Pancreas (tissue), 10 donors: Measurements from ENCODE around the gene MED29. TPM values are rescaled to one million over a fixed set of nuclear protein-coding genes. Genes with fewer than 3 reads are reported as not detected.
"Not testable (repeated sequence)": the region's sequence is repeated elsewhere in the genome, so short reads cannot be mapped to it uniquely, and the experiment has no call there.

ENCODE experiments used
- ATAC-seq, 4 donors: fragments of 200-7000 bp; cut with Tn5 transposase; one replicate each; pipeline versions ENCODE4 v1.8.0 to v1.9.1; 2020; ENCODE audit warnings: mild to moderate bottlenecking in 4 of 4, moderate library complexity in 4 of 4
- DNase-seq, 6 donors: peaks; one replicate each; pipeline ENCODE4 v3.0.0-alpha.2; 2020
- FAIRE-seq: peaks from 2 replicates; lab custom pipeline; 2012; peaks lifted over from hg19 to GRCh38; lab: Jason Lieb, UNC
- H3K27ac ChIP-seq, 4 donors: fragments of 200-600 bp; sonication (generic); 1 replicate in 3 of 4; 2 replicates in 1 of 4; pipeline versions ENCODE4 v1.5.0 to v1.8.0; 2020
- H3K27me3 ChIP-seq, 4 donors: fragments of 200-600 bp; one replicate each; pipeline ENCODE4 v1.8.0; 2021
- H3K36me3 ChIP-seq, 3 donors: fragments of 200-600 bp; sonication (generic) in 1 of 3; one replicate each; pipeline versions ENCODE4 v1.5.0 to v1.8.0; 2020 to 2021
- H3K4me1 ChIP-seq, 3 donors: fragments of 200-600 bp; one replicate each; pipeline ENCODE4 v1.8.0; 2021
- H3K4me3 ChIP-seq, 4 donors: fragments of 200-600 bp; sonication (generic) in 2 of 4; one replicate each; pipeline versions ENCODE4 v1.5.0 to v1.8.0; 2020 to 2021
- H3K9me3 ChIP-seq, 4 donors: fragments of 200-600 bp; one replicate each; pipeline ENCODE4 v1.8.0; 2021
- WGBS, 2 donors: extraction: QIAGEN DNeasy Blood & Tissue Kit; methylation state at CpG; one replicate each; pipeline ENCODE4 v1.1.7; 2013; 5-methylcytosine and 5-hydroxymethylcytosine counted together
- intact Hi-C, 3 donors: fragments of 100-400 bp; cut with DNase I; formaldehyde crosslinking; loops; one replicate each; pipeline versions ENCODE4 v1.11.1 to v1.14.2; 2022
- polyA plus RNA-seq, 2 donors: library from polyadenylated mRNA; stranded (reverse); fragments of 200-250 nt; gene quantifications; one replicate each; pipeline ENCODE4 v1.2.3, GENCODE V29; 2013
- total RNA-seq, 6 donors: library from RNA; stranded (reverse); fragmentation: NEBNext Ultra II Directional in 4 of 6; extraction: Animal tissue kit (Norgen Biotek cat#: 25700) in 4 of 6; gene quantifications; one replicate each; pipeline versions ENCODE4 v1.2.1 to v1.2.4, GENCODE V29; 2021 to 2023
- TF ChIP-seq, protein P1 (sequence below), 4 donors: fragments of 200-600 bp; sonication (generic) in 3 of 4; IDR thresholded peaks; one replicate each; pipeline versions ENCODE4 v1.5.0 to v1.8.0; 2021; ENCODE audit warnings: antibody characterized with exemption in 4 of 4
- donor health status: healthy with polysubstance abuse.
- donor health status: DM: no; HTN: no; CAD: no; lungs with moderate emphysema.
- donor health status: DM: no; HTN: no; CAD: no.
- donor health status: control.
- donor health status: control.
- donor health status: Bipolar disorder and iron deficiency.
- donor health status: DM: yes; HTN: yes; CAD: no.
- donor health status: DM: no; HTN: no; CAD: no.
- donor health status: DM: no; HTN: no; CAD: no.
- donor health status: DM: yes; HTN: yes; CAD: no.

The MED29 gene
- total and polyA plus RNA-seq, 8 donors: 13.2 to 23.9 (median 17.5) TPM

- no peaks in the 10 kb centered on the region for H3K9me3 ChIP-seq
- peaks cover 0 to 5% (median 0%) of the 10 kb centered on the region in 3 donors for H3K4me1 ChIP-seq
- no peak overlapping the region for H3K4me3 ChIP-seq
- H3K27me3 ChIP-seq: no peaks in the 10 kb centered on the region
- intact Hi-C loops: no loop called here
- no peak overlapping the region for H3K27ac ChIP-seq
- TF ChIP-seq, protein P1, sequence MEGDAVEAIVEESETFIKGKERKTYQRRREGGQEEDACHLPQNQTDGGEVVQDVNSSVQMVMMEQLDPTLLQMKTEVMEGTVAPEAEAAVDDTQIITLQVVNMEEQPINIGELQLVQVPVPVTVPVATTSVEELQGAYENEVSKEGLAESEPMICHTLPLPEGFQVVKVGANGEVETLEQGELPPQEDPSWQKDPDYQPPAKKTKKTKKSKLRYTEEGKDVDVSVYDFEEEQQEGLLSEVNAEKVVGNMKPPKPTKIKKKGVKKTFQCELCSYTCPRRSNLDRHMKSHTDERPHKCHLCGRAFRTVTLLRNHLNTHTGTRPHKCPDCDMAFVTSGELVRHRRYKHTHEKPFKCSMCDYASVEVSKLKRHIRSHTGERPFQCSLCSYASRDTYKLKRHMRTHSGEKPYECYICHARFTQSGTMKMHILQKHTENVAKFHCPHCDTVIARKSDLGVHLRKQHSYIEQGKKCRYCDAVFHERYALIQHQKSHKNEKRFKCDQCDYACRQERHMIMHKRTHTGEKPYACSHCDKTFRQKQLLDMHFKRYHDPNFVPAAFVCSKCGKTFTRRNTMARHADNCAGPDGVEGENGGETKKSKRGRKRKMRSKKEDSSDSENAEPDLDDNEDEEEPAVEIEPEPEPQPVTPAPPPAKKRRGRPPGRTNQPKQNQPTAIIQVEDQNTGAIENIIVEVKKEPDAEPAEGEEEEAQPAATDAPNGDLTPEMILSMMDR (IDR thresholded peaks at IDR 0.05): no peak
- DNase-seq (no peak), ATAC-seq (no peak), FAIRE-seq (no peak)
- H3K36me3 ChIP-seq: peaks cover 15 to 52% (median 23%) of the 10 kb centered on the region in 3 donors
These were observed 15.2 kb upstream of the MED29 start for GRCh38 chr19:39375929-39376328.

DNA sequence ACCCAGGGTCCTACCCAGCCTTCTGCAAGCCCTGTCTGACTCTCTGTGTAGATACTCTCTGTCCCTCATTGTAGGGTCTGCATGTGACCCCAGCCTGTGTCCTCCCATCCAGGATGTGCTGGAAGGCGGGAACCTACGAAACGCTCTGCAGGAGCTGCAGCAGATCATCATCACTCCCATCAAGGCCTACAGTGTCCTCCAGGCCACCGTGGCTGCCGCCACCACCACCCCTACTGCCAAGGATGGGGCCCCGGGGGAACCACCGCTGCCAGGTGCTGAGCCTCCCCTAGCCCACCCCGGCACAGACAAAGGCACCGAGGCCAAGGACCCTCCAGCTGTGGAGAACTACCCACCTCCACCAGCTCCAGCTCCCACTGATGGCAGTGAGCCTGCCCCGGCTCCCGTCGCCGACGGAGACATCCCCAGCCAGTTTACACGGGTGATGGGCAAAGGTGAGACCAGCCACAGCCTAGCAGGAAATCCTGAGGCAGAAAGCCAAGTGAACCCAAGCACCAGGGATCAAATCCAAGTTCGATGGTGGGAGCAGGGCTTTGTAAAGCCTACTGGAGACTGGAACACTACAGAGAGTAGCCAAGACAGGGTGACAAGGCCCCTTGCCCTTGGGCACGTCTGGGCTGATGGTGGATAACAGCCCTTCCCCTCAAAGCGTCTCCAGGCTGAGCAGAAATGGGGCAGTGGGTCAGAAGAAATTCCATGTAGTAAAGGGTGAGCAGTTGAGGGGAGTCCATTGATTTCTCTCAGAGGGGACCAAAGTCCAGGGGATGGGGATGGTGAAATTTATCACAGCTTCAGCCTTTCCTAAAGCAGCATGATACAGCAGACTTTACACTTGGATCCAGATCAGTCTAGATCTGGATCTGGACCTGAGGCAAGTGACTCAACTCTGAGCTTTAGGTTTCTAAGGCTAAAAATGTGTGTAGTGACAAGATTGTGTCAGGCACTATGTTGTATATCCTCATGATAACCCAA, 13.5 kb upstream of the MED29 start:
- FAIRE-seq (no peak), DNase-seq (no peak), ATAC-seq (no peak)
- H3K36me3 ChIP-seq: peaks cover 15 to 62% (median 28%) of the 10 kb centered on the region in 3 donors
- H3K27me3 ChIP-seq: no peaks in the 10 kb centered on the region
- H3K9me3 ChIP-seq: no peaks in the 10 kb centered on the region
- intact Hi-C loops: no loop called here
- 88 to 89% methylated on average over 18 of the region's 18 CpGs for WGBS, 2 donors
- no peak overlapping the region for H3K4me3 ChIP-seq
- TF ChIP-seq, protein P1 (IDR thresholded peaks at IDR 0.05): no peak
- H3K4me1 ChIP-seq: peaks cover 0 to 2% (median 0%) of the 10 kb centered on the region in 3 donors
- H3K27ac ChIP-seq: no peak overlapping the region

GRCh38 chr19:39379366-39379765, 11.8 kb upstream of the MED29 start:
- intact Hi-C loops, H3K9me3 ChIP-seq, H3K4me1 ChIP-seq, DNase-seq, H3K27ac ChIP-seq, H3K4me3 ChIP-seq, ATAC-seq, H3K27me3 ChIP-seq, FAIRE-seq: not testable (repeated sequence)
- peaks cover 15 to 69% (median 28%) of the 10 kb centered on the region in 3 donors for H3K36me3 ChIP-seq
- 94 to 99% methylated on average over 4 of the region's 4 CpGs for WGBS, 2 donors

DNA sequence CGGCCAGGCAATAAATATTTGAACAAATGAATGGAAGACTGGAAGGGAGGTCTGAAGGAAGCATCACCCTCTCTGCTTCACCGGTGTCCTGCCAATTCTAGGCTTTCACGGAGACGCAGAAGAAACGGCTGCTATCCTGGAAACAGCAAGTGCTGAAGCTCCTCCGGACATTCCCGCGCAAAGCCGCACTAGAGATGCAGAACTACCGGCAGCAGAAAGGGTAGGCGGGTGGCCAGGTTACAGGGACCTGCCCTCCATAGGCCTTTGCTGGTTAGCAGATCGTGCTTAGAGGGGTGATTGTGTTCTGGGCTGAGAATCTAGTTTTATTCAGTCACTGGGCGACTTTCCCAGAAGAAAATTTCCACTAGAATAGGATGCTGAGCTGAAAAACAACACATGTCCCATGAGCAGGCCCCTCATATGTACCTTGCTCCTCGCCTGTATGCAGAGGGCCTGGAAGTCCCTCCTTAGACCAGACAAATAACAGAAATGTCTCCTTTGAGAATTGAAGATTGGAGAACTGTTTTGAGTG, 11.2 kb upstream of the MED29 start:
- H3K27me3 ChIP-seq: no peaks in the 10 kb centered on the region
- intact Hi-C loops: no loop called here
- WGBS, 2 donors: 91 to 93% methylated on average over 14 of the region's 14 CpGs
- TF ChIP-seq, protein P1 (IDR thresholded peaks at IDR 0.05): no peak
- H3K4me1 ChIP-seq: no peaks in the 10 kb centered on the region
- no peaks in the 10 kb centered on the region for H3K9me3 ChIP-seq
- no peak overlapping the region for H3K27ac ChIP-seq
- FAIRE-seq: no peak
- H3K36me3 ChIP-seq: peaks cover 15 to 69% (median 28%) of the 10 kb centered on the region in 3 donors
- DNase-seq: no peak
- H3K4me3 ChIP-seq: no peak overlapping the region
- no peak for ATAC-seq

DNA sequence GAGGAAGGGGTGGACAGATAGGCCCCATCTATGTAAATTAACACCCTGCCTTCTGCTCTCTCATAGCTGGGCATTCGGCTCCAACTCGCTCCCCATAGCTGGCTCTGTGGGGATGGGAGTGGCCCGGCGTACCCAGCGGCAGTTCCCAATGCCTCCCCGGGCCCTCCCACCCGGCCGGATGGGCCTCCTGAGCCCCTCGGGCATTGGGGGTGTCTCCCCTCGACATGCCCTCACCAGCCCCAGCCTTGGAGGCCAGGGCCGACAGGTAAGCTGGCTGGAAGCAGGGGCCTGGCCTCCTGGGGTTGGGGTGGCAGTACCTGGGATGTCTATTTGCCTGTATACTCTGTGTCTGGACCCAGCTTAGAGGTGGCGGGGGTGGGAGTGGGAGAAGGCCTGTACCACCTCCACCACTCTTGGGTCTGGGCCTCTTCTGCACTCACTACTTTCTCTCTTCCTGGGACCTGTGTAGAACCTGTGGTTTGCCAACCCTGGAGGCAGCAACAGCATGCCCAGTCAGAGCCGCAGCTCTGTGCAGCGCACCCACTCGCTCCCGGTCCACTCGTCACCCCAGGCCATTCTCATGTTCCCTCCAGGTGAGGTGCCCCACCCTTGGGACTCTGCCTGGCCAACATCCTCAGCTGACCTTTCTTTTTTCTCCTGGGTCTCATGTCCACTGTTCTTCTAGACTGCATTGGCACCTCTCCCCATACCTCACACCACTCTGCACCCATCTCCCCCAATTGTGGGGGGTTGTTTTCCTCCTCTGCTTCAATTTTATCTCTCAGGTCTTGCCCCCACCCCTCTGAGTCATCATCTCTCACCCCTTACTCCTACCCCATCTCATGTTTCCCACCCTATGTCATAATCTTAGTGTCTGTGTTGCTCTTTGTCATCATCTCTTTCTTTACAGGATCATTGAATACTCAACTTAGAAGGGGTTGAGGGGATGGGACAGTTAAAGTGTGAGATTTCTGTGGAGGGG, 10.4 kb upstream of the MED29 start:
- DNase-seq: no peak
- H3K4me1 ChIP-seq: no peaks in the 10 kb centered on the region
- TF ChIP-seq, protein P1 (IDR thresholded peaks at IDR 0.05): no peak
- no peak overlapping the region for H3K4me3 ChIP-seq
- 94% methylated on average over 17 of the region's 17 CpGs for WGBS, 2 donors
- H3K9me3 ChIP-seq: no peaks in the 10 kb centered on the region
- no peak for ATAC-seq
- peaks cover 13 to 66% (median 28%) of the 10 kb centered on the region in 3 donors for H3K36me3 ChIP-seq
- H3K27me3 ChIP-seq: no peaks in the 10 kb centered on the region
- FAIRE-seq: no peak
- no peak overlapping the region for H3K27ac ChIP-seq
- intact Hi-C loops: no loop called here
